D341Med (cell line): ENCODE data around the gene ATP5MC3.

Source experiments
- DNase-seq: peaks from one replicate; pipeline ENCODE4 v3.0.0; 2012; ENCODE audit warnings: low spot score

The ATP5MC3 gene

GRCh38 chr2:175167792-175168563 lies 13.5 kb downstream of the ATP5MC3 start, which contains the start of gene ATF2:
Gene ATF2, minus strand, starts transcription at chr2:175168203. Its CDS starts 31,760 bp downstream, at chr2:175136443.
- peak; percentile 91 for DNase-seq

- DNase-seq: peak; percentile 62
These were observed 14.3 kb downstream of the ATP5MC3 start for GRCh38 chr2:175167076-175167791.

GRCh38 chr2:175166216-175166824 lies 15.2 kb downstream of the ATP5MC3 start:
- DNase-seq: no peak

- no peak for DNase-seq
These were observed 17.3 kb downstream of the ATP5MC3 start for GRCh38 chr2:175164235-175164634.

- no peak for DNase-seq
These were observed 22.6 kb downstream of the ATP5MC3 start for GRCh38 chr2:175158894-175159293.

- peak; percentile 12 for DNase-seq
These were observed 25.0 kb downstream of the ATP5MC3 start for GRCh38 chr2:175156534-175156933.

GRCh38 chr2:175154661-175155082 lies 26.8 kb downstream of the ATP5MC3 start:
- no peak for DNase-seq

- no peak for DNase-seq
These were observed 29.3 kb downstream of the ATP5MC3 start for GRCh38 chr2:175152242-175152641.

- no peak for DNase-seq
These were observed 29.7 kb downstream of the ATP5MC3 start for GRCh38 chr2:175151791-175152190.

- no peak for DNase-seq
These were observed 34.3 kb downstream of the ATP5MC3 start for GRCh38 chr2:175147186-175147585.

- DNase-seq: no peak
These were observed 37.8 kb downstream of the ATP5MC3 start for GRCh38 chr2:175143678-175144077.

- DNase-seq: no peak
These were observed 38.3 kb downstream of the ATP5MC3 start for GRCh38 chr2:175143191-175143590.

- no peak for DNase-seq
These were observed 41.2 kb downstream of the ATP5MC3 start for GRCh38 chr2:175140332-175140731.

GRCh38 chr2:175137793-175138192 lies 43.7 kb downstream of the ATP5MC3 start:
- DNase-seq: no peak

- no peak for DNase-seq
These were observed 44.9 kb downstream of the ATP5MC3 start for GRCh38 chr2:175136334-175137215.

GRCh38 chr2:175135862-175136261 lies 45.6 kb downstream of the ATP5MC3 start:
- no peak for DNase-seq

GRCh38 chr2:175135177-175135576 lies 46.3 kb downstream of the ATP5MC3 start:
- no peak for DNase-seq

GRCh38 chr2:175131252-175131651 lies 50.3 kb downstream of the ATP5MC3 start:
- no peak for DNase-seq

- no peak for DNase-seq
These were observed 54.8 kb downstream of the ATP5MC3 start for GRCh38 chr2:175126661-175127060.
